Transverse colon (tissue), 4 donors: ENCODE results near the gene TRPM6. TPM values are rescaled to one million over a fixed set of nuclear protein-coding genes. Genes with fewer than 3 reads are reported as not detected.

ENCODE experiments used
- DNase-seq: peaks from one replicate; pipeline ENCODE4 v3.0.0-alpha.2; 2019
- H3K27ac ChIP-seq, 4 donors: fragments of 200-600 bp; sonication (generic); 2 replicates each; pipeline ENCODE4 v1.5.1; 2016 to 2018; ENCODE audit warnings: inconsistent platforms in 4 of 4
- H3K27me3 ChIP-seq: fragments of 200-600 bp; sonication (generic); 2 replicates; pipeline ENCODE4 v1.5.1; 2017; ENCODE audit warnings: inconsistent platforms
- H3K36me3 ChIP-seq, 4 donors: fragments of 200-600 bp; sonication (generic); 2 replicates each; pipeline ENCODE4 v1.5.1; 2017 to 2019; ENCODE audit warnings: inconsistent platforms in 4 of 4
- H3K4me1 ChIP-seq, 4 donors: fragments of 200-600 bp; sonication (generic); 2 replicates each; pipeline ENCODE4 v1.5.1; 2017 to 2020; ENCODE audit warnings: inconsistent platforms in 4 of 4
- H3K4me3 ChIP-seq, 4 donors: fragments of 200-600 bp; sonication (generic); 1 replicate in 1 of 4; 2 replicates in 3 of 4; pipeline versions ENCODE4 v1.5.1 to v1.6.1; 2017 to 2019; ENCODE audit warnings: inconsistent platforms in 4 of 4
- H3K9me3 ChIP-seq, 2 donors: fragments of 200-600 bp; sonication (generic); 2 replicates each; pipeline ENCODE4 v1.5.1; 2017 to 2019; ENCODE audit warnings: inconsistent platforms in 2 of 2
- CTCF ChIP-seq, 5 experiments: fragments of 200-600 bp in 3 of 5; fragments of 450-650 bp in 2 of 5; sonication (generic) in 3 of 5; IDR thresholded peaks; 1 replicate in 2 of 5; 2 replicates in 3 of 5; pipeline ENCODE4 v1.5.1; 2016 to 2017; ENCODE audit warnings: antibody characterized with exemption in 5 of 5, inconsistent platforms in 3 of 5, mild to moderate bottlenecking in 2 of 5, moderate library complexity in 1 of 5
- EP300 ChIP-seq: sonication (generic); formaldehyde crosslinking; IDR thresholded peaks from one replicate; pipeline ENCODE4 v1.6.1; 2017; ENCODE audit warnings: antibody characterized with exemption, low read depth
- POLR2A ChIP-seq: fragments of 450-650 bp; IDR thresholded peaks from one replicate; pipeline ENCODE4 v1.6.1; 2016; ENCODE audit warnings: antibody characterized with exemption, mild to moderate bottlenecking, moderate library complexity
- POLR2AphosphoS5 ChIP-seq, 3 donors: sonication (generic); formaldehyde crosslinking; IDR thresholded peaks; one replicate each; pipeline ENCODE4 v1.6.1; 2016; ENCODE audit warnings: antibody characterized with exemption in 3 of 3
- whole genome bisulfite sequencing, 2 donors: methylation state at CpG; one replicate each; pipeline ENCODE4 v1.1.5; 2018; ENCODE audit warnings: low coverage in 1 of 2; 5-methylcytosine and 5-hydroxymethylcytosine counted together
- in situ Hi-C, 4 donors: fragments of 200-750 bp; cut with MboI; loops; one replicate each; pipeline versions ENCODE4 v1.15.0 to v1.15.1; 2017; ENCODE audit warnings: low sequenced_read_pairs in 3 of 4, low pct_ligation_motif_present in 1 of 4, low pct_unique_long_range_greater_than_20kb in 1 of 4
- intact Hi-C: fragments of 100-400 bp; cut with DNase I; formaldehyde crosslinking; loops from one replicate; pipeline ENCODE4 v1.15.1; 2023; ENCODE audit warnings: low total_unique reads
- total RNA-seq, 4 donors: library from RNA; depleted of rRNA; stranded (reverse); fragments of >200 nt; gene quantifications; one replicate each; pipeline ENCODE4 v1.1.0, GENCODE V29; 2016

The TRPM6 gene
- total RNA-seq, 4 donors from 2014 or later = 21.5 to 122 (median 51.6) TPM

DNA sequence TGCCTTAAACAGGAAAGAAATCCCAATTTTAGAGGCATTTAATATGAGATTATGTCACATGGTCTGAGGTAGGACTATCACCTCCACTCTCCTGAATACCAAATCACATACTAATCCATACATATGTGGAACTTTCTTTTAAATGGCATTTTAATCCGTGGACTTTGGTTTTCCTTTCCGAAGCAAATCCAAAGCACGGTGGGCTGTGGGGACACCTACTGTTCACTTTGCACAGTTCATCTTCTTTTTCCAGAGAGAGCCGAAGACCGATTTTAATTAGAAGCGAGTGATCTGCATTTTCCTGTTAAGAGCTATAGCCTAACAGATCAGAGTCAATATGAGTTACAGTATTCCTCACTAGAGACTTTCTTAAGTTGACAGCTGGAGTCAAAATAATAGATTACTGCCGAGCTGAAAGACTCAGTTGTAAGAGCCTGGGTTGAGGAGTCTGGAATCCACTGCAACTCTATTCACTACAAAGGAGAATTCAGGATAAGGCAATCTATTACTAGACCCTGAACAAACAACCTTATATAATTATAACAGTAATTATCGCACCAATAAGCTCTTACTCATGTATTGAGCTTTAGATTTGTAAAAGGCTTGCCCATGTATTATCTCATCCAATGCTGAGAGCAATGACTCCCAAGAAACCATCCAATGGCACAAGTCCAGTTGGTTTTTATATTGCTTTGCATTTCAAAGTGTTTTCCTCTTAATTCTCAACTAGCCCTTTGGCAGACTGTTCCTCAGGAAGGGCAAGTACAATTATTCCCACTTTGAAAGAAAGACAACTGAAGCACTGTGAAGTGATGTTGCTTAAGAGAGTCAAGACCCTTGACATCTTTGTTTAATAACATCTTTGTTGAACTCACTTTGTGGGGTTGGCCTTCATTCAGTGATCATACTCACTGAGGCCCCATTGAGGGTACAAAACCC, 144.7 kb downstream of the TRPM6 start:
- in situ Hi-C loops (no loop called here), intact Hi-C loops (no loop called here)
- Histone ChIP-seq H3K27ac (no peak overlapping the region), H3K4me1 (no peaks in the 10 kb centered on the region), H3K36me3 (no peaks in the 10 kb centered on the region), H3K4me3 (no peak overlapping the region), H3K9me3 (no peaks in the 10 kb centered on the region), H3K27me3 (no peaks in the 10 kb centered on the region)
- peak; percentile 14 for DNase-seq
- WGBS, 2 donors = 16% methylated on average over 7 to 8 of the region's 8 CpGs
- no peak for TF ChIP-seq POLR2AphosphoS5 (IDR thresholded peaks at IDR 0.05)
- no peak for TF ChIP-seq POLR2A
- TF ChIP-seq CTCF (IDR thresholded peaks at IDR 0.05) = peak; percentile 39 to 52 (median 50)
- no peak for TF ChIP-seq EP300

DNA sequence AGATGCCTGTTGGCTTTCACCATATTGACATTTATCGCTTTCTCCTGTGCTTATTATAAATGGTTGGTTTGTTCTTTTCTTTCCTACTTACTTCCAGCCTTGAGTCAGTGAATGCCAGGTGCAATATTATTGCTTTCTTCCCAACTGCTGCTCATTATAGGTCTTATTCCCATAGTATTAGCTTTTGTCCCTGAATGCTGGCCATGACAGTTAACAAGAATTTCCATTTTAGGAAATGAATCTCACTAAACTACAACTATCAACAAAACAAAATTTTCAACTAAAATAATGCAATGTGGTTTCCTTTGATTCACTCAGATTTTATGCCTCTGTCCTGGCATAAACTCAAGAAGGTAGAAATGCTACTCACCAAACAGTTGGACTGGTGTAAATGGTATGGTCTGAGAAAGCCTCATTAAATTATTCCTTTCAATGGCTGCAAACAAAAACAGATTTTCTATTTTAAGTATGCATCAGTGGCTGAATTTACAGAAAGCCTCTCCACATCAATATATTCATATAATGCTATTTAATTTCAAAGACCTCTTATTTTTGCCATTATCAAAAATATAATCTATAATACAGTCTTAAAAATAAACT, 145.4 kb downstream of the TRPM6 start:
- no peaks in the 10 kb centered on the region for H3K27me3 ChIP-seq
- no peak overlapping the region for H3K4me3 ChIP-seq
- in situ Hi-C loops (no loop called here), intact Hi-C loops (no loop called here)
- H3K27ac ChIP-seq = no peak overlapping the region
- TF ChIP-seq POLR2AphosphoS5 (IDR thresholded peaks at IDR 0.05) (no peak), CTCF (IDR thresholded peaks at IDR 0.05) (no peak), EP300 (no peak), POLR2A (no peak)
- DNase-seq = no peak
- no peaks in the 10 kb centered on the region for H3K4me1 ChIP-seq
- 94 to 100% methylated on average over 1 of the region's 1 CpG for WGBS, 2 donors
- H3K9me3 ChIP-seq = no peaks in the 10 kb centered on the region
- H3K36me3 ChIP-seq = no peaks in the 10 kb centered on the region

DNA sequence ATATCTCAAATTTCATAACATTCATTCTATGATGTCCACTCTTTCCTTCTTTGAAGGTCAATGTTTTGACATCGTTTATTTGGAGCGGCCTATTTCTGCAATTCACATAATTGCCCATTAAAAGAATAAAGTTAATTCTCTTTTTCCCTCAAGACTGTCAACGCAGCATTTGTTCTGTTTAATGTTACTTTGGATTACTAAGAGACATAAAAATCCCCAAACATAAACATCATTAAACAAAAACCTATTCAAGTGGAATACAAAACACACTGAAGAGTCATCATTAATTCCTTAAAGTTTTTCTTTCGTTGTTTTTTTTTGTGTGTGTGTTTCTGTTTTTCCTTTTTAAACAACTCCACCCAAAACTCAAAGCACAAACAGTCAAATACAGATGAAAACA, 151.1 kb downstream of the TRPM6 start:
- intact Hi-C loops (no loop called here), in situ Hi-C loops (no loop called here)
- Histone ChIP-seq H3K36me3 (no peaks in the 10 kb centered on the region), H3K4me1 (no peaks in the 10 kb centered on the region), H3K9me3 (no peaks in the 10 kb centered on the region), H3K27me3 (no peaks in the 10 kb centered on the region), H3K27ac (no peak overlapping the region), H3K4me3 (no peak overlapping the region)
- TF ChIP-seq POLR2A = no peak
- WGBS, 2 donors = 58 to 68% methylated on average over 4 of the region's 4 CpGs
- no peak for DNase-seq

GRCh38 chr9:74735761-74736160, 152.0 kb downstream of the TRPM6 start:
- 50 to 74% methylated on average over 2 to 4 of the region's 4 CpGs for WGBS, 2 donors
- H3K27ac ChIP-seq = no peak overlapping the region

More at GRCh38 chr9:74735761-74736160, 152.0 kb downstream of the TRPM6 start:
- H3K4me1 ChIP-seq = no peaks in the 10 kb centered on the region
- H3K9me3 ChIP-seq = no peaks in the 10 kb centered on the region
- in situ Hi-C loops = no loop called here
- H3K36me3 ChIP-seq = no peaks in the 10 kb centered on the region
- no peak for TF ChIP-seq CTCF (IDR thresholded peaks at IDR 0.05)
- TF ChIP-seq EP300 = no peak
- TF ChIP-seq POLR2AphosphoS5 (IDR thresholded peaks at IDR 0.05) = no peak
- TF ChIP-seq POLR2A = no peak
- intact Hi-C loops = no loop called here
- H3K4me3 ChIP-seq = no peak overlapping the region
- H3K27me3 ChIP-seq = no peaks in the 10 kb centered on the region
- DNase-seq = no peak
